Activated CD4-positive, alpha-beta T cell treated with anti-CD3 and anti-CD28 coated beads, Interleukin-2, amount 50 U/mL, for 24 hours (primary cell): Measurements from ENCODE around the gene GNAL.
"Not testable (repeated sequence)": the region's sequence is repeated elsewhere in the genome, so short reads cannot be mapped to it uniquely, and the experiment has no call there.

Experiments used
- DNase-seq, 2 donors: peaks; one replicate each; pipeline ENCODE4 v3.0.0-alpha.2; 2020; ENCODE audit warnings: low read depth in 1 of 2, low spot score in 1 of 2

Gene GNAL

DNA sequence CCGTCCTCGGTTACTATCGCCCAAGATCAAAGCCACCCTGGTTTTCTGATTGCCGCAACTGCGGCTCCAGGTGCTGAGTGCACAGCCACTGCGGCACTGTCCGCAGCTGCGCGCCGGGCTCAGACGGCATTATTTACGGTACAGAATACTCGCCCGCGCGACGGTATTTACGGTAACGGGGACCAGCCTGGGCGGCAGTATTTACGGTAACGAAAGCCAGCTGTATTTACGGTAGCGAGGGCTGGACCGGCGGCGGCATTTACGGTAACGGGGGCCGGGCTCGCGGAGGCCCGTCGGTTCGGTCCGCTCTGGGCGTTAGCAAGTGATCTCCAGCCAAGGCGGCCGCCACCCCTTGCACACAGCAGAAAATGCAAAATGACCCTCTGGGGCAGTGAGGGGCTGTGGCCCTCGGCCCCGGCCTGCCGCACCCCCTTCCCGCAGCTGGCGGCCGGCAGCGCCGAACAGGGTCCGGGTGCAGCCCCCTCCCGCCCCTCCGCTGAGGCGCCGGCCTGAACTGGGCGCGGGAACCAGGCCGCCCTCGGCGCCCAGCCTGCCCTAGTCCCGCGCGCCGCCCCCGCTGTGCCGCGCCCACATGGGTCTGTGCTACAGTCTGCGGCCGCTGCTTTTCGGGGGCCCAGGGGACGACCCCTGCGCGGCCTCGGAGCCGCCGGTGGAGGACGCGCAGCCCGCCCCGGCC lies at the start of gene GNAL:
TSS of gene GNAL (plus strand) at position 293 of the 697 bp plus-strand sequence. CDS start at position 593, 300 bp downstream.
- DNase-seq, result peak; percentile 24 to 43

- DNase-seq, result not testable (repeated sequence)
These were observed 41.8 kb upstream of the GNAL start for GRCh38 chr18:11647310-11647709.

GRCh38 chr18:11647804-11648203 lies 41.3 kb upstream of the GNAL start:
- not testable (repeated sequence) for DNase-seq

DNA sequence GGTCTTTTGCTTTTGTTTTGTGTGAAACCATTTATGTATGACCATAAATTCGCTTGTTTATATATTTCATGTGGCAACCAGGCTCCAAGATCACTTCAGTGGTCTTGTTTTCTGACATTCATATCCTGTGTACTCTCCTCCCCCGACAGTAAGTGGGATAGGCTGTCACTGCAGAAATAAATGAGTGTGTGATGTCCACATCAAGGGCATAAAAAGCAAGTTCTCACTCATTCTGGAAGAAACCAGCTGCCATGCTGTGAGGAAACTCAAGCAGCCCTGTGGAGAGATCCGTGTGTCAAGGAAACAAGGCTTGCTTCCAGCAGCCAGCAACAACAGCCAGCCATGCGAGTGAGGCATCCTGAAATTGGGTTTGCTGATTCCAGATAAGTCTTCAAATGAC lies 39.2 kb upstream of the GNAL start:
- no peak for DNase-seq

DNA sequence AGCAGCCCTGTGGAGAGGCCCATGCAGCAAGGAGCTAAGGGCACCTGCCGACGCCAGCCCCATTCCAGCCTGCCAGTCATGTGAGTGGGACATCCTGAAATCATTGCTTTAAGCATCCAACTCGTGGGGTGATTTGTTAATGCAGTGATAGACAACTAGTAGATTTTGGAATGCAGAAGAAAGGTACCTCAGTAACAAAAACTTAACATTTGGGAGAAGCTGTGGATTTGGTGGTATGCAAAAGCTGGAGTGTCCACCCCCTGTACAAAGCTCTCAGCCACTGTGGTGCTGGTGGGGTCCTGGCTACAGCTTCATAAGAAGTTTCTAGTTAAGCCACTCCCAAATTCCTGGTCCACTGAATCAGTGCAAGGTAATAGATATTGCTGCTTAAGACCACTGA lies 37.2 kb upstream of the GNAL start:
- no peak for DNase-seq

GRCh38 chr18:11653521-11653920 lies 35.5 kb upstream of the GNAL start:
- no peak for DNase-seq

- peak in 1 of 2 donors; percentile 17 for DNase-seq
These were observed 34.1 kb upstream of the GNAL start for GRCh38 chr18:11654736-11655605.

DNA sequence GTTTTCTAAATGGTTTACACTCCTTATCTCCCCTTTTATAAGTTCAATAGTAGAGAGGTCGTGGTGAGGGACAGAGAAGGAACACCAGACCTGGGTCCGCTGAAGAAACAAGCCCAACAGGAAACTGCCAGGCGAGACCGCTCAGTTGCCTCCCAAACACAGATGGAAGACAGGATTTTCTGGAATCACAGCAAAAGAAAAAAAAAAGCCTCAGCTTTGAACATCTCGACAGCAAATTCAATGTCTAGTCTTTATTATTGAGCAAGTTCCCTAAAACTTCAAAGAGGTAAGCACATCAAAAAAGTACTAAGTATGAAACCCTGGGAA lies 33.5 kb upstream of the GNAL start:
- DNase-seq, result no peak

GRCh38 chr18:11657152-11657551 lies 31.9 kb upstream of the GNAL start:
- no peak for DNase-seq

- DNase-seq, result no peak
These were observed 31.5 kb upstream of the GNAL start for GRCh38 chr18:11657554-11657953.

DNA sequence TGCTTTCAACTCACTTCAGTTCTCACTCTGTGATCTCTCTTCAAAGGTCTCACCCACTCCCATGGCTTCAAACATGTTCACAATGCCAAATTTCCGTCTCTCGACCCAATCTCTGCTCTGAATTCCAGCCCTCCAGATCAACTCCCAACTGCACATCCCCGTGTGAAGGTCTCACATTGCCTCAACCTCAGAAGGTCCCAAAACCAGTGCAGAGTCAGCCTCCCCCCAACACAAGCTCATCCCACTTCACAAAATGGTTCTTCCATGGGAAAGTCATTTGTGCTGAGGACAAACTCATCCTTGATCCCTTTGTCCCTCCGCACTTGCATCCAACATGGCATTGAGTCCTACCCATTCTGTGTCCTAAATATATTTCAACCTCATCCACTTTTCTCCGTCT lies 31.0 kb upstream of the GNAL start:
- DNase-seq, result no peak

DNA sequence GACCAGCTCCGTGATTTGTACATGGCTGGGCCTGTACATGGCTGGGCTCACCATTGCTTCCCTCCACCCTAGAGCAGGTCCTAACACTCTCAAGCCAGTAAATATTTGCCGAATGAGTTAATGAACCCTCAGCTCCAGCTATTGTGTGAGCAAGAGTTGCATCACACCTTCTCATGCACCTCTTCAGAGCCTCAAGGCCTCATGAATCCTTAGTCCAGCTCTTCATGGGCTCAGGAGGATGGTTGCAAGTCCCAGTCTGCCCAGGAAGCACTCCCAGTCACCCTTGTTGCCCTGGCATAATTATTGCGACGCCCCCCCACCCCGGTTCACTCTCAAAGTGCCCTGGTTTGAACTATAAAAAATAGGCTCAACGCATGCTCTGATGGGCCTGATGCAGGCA lies 30.1 kb upstream of the GNAL start:
- no peak for DNase-seq

DNA sequence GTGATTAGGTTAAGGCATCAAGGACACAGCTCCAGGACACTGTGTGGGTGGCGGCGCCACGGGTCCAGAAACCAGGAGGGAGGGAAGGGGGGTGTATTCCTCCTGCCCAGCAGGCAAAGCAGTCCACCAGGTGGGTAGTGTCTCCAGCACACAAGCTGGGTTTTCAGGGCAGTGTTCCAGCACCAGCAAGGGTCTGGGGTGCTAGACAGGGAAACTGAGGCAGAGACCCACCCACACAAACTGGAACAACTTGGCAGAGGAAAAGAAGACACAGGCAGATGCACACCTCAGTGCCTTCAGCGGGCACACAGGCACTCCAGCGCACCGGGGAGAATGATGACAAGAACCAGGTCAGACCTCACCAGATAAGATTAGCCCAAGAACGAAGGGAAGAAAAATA lies 28.4 kb upstream of the GNAL start:
- no peak for DNase-seq

DNA sequence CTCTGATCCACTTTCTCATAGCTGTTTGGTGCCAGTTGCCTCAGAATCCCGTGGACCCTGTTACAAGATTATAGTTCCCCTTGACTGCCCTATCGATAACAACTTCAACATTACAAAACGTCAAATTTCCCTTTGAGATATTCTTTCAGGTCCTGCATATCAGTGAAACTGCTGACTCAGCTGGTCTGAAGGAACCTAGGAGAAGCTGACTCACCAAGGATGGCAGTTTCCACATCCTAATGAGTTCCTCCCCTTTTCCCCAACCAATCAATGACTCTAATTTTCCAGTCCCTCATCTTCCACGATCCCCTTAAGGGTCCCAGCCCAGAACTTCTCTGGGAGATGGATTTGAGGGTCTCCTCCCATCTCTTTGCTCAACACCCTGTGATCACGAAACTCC lies 27.6 kb upstream of the GNAL start:
- DNase-seq, result no peak

- no peak for DNase-seq
These were observed 25.5 kb upstream of the GNAL start for GRCh38 chr18:11663439-11664029.

DNA sequence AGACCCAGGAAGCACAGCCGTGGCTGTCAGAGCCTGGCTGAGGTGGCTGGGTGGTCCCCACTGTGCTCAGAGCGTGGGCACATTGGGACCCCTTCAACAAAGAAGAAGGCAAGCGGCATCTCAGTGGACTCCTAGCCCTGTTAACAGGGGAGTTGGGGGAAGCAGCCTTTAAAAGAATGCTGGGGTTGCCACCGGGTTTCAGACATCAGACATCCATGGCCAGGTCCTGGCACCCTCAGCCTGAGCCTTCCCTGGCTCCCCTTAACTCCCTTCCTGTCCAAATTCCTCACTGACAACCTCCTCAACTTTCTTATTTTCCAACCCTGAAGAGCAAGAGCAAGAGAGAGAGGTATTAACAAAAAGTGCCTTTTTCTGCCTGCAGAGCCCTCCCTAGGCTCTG lies 24.8 kb upstream of the GNAL start:
- DNase-seq, result no peak

- DNase-seq, result no peak
These were observed 23.9 kb upstream of the GNAL start for GRCh38 chr18:11665146-11665545.

- no peak for DNase-seq
These were observed 23.5 kb upstream of the GNAL start for GRCh38 chr18:11665587-11665986.

- DNase-seq, result no peak
These were observed 22.9 kb upstream of the GNAL start for GRCh38 chr18:11666176-11666575.

DNA sequence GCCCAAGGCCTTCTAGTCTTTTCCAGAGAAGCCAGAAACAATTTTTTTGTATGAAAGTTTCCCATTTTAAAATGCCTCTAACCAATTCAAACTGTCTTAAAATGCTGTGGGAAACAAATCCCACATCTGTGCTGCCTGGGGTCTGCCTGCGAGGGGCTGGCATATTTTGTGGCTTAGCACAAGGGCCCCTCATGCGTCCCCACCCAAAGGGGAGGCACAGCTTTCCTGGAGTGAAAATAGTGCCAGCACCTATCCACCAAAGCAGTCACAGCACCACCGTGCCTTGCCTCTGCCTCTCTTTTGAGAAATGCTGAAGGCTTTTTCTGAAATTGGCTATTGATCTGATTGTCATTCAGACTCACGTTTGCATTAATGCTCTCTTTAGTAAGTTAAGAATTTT lies 22.2 kb upstream of the GNAL start:
- DNase-seq, result no peak

- no peak for DNase-seq
These were observed 21.5 kb upstream of the GNAL start for GRCh38 chr18:11667578-11667977.

DNA sequence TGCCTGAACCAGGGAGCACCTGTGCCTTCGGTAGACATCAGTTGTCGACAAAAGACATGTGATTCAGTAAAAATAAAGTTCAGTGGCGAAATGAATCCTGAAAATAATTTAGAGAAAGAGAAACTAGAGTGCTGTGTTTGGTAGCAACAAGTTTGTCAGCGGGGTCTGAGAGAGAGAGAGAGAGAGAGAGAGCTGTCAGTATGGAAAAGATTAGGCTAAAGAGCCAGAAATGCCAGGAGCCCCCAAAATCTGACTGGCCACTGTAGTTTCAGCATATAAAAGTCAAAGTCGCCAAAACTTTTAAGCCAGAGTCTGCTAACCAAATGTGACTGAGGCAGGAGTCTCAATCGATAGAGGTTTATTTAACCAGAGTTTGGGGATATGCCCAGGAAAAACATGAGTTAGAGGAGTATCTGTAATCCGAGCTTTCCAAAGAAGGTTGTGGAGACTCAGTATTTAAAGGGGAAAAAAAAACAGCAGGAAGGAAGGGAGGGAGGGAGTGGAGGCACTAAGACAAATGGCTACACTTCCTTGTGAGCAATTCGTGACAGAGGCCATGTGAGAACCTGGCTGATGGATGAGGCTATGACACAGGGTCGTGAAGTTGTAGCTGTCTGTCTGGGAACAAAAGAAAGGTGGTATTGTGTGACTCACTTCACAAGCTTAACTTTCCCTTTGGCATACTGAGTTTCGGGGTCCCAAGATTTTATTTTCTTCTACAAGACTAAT lies 20.5 kb upstream of the GNAL start:
- DNase-seq, result no peak
